Panc1 (cell line): ENCODE results near the gene RPP14. TPM values are rescaled to one million over a fixed set of nuclear protein-coding genes. Genes with fewer than 3 reads are reported as not detected.

Experiments used
- ATAC-seq: fragments of 200-7000 bp; cut with Tn5 transposase; 2 replicates; pipeline ENCODE4 v1.9.1; 2020; ENCODE audit warnings: mild to moderate bottlenecking, moderate library complexity
- BruUV-seq: library from RNA; stranded (reverse); fragments of 400-500 nt; replicated peaks from 2 replicates; lab custom pipeline; 2021; lab: Mats Ljungman, UMichigan
- CTCF ChIA-PET: fragments of 300-600 bp; sonication (Branson Sonifier 250); formaldehyde crosslinking; loops from one replicate; lab custom pipeline; 2022; ENCODE audit warnings: antibody characterized with exemption; lab: Charles Lee
- POLR2A ChIA-PET: fragments of 300-600 bp; sonication (Branson Sonifier 250); formaldehyde crosslinking; loops from one replicate; lab custom pipeline; 2022; ENCODE audit warnings: antibody characterized with exemption; lab: Charles Lee
- DNase-seq: peaks from one replicate; pipeline ENCODE4 v3.0.0-alpha.2; 2010; ENCODE audit warnings: low read depth, low spot score
- H3K27ac ChIP-seq: 2 replicates; pipeline ENCODE4 v1.5.1; 2011; ENCODE audit warnings: mild to moderate bottlenecking, low read length, inconsistent platforms
- H3K27me3 ChIP-seq: fragments of 200-500 bp; sonication (Bioruptor generic); 2 replicates; pipeline ENCODE4 v1.6.0; 2014; ENCODE audit warnings: low read length, inconsistent platforms; ENCODE audit not compliant: control insufficient read depth, insufficient read depth
- H3K36me3 ChIP-seq: fragments of 200-500 bp; sonication (Bioruptor generic); 2 replicates; pipeline ENCODE4 v1.5.1; 2014; ENCODE audit warnings: inconsistent platforms, mild to moderate bottlenecking, low read length, moderate library complexity; ENCODE audit not compliant: control insufficient read depth, insufficient read depth
- H3K4me1 ChIP-seq: 2 replicates; pipeline ENCODE4 v1.5.1; 2011; ENCODE audit warnings: inconsistent platforms, mild to moderate bottlenecking, low read length, moderate library complexity; ENCODE audit not compliant: control insufficient read depth, insufficient read depth
- H3K4me3 ChIP-seq, 2 experiments: 2 replicates each; pipeline ENCODE4 v1.5.1; 2011 to 2012; ENCODE audit warnings: low read depth in 2 of 2, low read length in 2 of 2, mild to moderate bottlenecking in 2 of 2, inconsistent platforms in 1 of 2, moderate library complexity in 1 of 2
- H3K9me3 ChIP-seq: fragments of 200-500 bp; sonication (Bioruptor generic); 2 replicates; pipeline ENCODE4 v1.5.1; 2014; ENCODE audit warnings: low read depth, mild to moderate bottlenecking, inconsistent platforms, low read length, moderate library complexity; ENCODE audit not compliant: control insufficient read depth, insufficient read depth
- POLR2AphosphoS5 ChIP-seq: IDR thresholded peaks from 2 replicates; pipeline ENCODE4 v1.6.1; 2012; ENCODE audit warnings: mild to moderate bottlenecking, low read depth, low read length, moderate library complexity
- SIN3A ChIP-seq: IDR thresholded peaks from 2 replicates; pipeline ENCODE4 v1.6.1; 2012; ENCODE audit warnings: low read depth, mild to moderate bottlenecking, low read length, moderate library complexity, borderline replicate concordance; ENCODE audit not compliant: insufficient read depth
- TCF7L2 ChIP-seq: IDR thresholded peaks from 2 replicates; pipeline ENCODE4 v1.6.1; 2011; ENCODE audit warnings: mild to moderate bottlenecking, low read depth, low read length, inconsistent platforms
- in situ Hi-C: cut with HindIII; loops from 2 replicates; pipeline ENCODE4 v1.10.0; 2016; ENCODE audit warnings: low sequenced_read_pairs, low pct_unique_long_range_greater_than_20kb
- intact Hi-C: fragments of 100-400 bp; cut with micrococcal nuclease; formaldehyde crosslinking; loops from one replicate; pipeline ENCODE4 v1.10.0; 2022; ENCODE audit not compliant: unreplicated experiment
- total RNA-seq: library from RNA; stranded (reverse); gene quantifications from one replicate; pipeline ENCODE4 v1.2.1, GENCODE V29; 2021; ENCODE audit not compliant: unreplicated experiment
- TF ChIP-seq, protein P1 (sequence below), 2 experiments: IDR thresholded peaks; 2 replicates each; pipeline ENCODE4 v1.6.1; 2011 to 2012; ENCODE audit warnings: low read depth in 2 of 2, control low read depth in 1 of 2, low read length in 1 of 2, mild to moderate bottlenecking in 1 of 2, moderate library complexity in 1 of 2; ENCODE audit not compliant: insufficient read depth in 1 of 2
- TF ChIP-seq, protein P2 (sequence below): fragments of 450-650 bp; IDR thresholded peaks from 2 replicates; pipeline ENCODE4 v1.5.1; 2017; ENCODE audit warnings: mild to moderate bottlenecking

The RPP14 gene
- total RNA-seq, 1 experiment from 2014 or later: 16.4 TPM

DNA sequence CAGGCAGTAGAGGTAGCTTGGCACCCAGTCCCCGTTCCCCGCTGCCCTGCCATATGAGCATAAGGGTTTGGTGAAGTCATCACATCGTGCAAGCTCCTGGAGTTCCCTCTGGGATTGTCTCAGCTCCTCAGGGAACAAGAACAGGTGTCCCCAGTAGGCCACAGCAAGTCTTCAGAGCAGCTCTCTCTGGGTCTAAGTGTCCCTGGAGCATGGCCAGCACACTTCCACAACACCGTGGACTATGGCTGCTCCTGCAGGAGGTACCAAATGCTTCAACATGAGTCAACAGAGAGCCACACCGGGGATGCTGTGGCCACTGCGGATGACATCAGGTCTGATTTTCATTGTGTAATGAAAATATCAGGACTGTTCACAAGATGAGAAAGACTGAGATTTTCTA lies 45.3 kb upstream of the RPP14 start:
- in situ Hi-C loops: no loop called here
- Histone ChIP-seq H3K9me3 (no peaks in the 10 kb centered on the region), H3K27ac (no peak overlapping the region), H3K4me3 (no peak overlapping the region), H3K4me1 (no peaks in the 10 kb centered on the region), H3K27me3 (no peaks in the 10 kb centered on the region), H3K36me3 (no peaks in the 10 kb centered on the region; the same call in 1 of the 2 replicates)
- TF ChIP-seq, protein P1, sequence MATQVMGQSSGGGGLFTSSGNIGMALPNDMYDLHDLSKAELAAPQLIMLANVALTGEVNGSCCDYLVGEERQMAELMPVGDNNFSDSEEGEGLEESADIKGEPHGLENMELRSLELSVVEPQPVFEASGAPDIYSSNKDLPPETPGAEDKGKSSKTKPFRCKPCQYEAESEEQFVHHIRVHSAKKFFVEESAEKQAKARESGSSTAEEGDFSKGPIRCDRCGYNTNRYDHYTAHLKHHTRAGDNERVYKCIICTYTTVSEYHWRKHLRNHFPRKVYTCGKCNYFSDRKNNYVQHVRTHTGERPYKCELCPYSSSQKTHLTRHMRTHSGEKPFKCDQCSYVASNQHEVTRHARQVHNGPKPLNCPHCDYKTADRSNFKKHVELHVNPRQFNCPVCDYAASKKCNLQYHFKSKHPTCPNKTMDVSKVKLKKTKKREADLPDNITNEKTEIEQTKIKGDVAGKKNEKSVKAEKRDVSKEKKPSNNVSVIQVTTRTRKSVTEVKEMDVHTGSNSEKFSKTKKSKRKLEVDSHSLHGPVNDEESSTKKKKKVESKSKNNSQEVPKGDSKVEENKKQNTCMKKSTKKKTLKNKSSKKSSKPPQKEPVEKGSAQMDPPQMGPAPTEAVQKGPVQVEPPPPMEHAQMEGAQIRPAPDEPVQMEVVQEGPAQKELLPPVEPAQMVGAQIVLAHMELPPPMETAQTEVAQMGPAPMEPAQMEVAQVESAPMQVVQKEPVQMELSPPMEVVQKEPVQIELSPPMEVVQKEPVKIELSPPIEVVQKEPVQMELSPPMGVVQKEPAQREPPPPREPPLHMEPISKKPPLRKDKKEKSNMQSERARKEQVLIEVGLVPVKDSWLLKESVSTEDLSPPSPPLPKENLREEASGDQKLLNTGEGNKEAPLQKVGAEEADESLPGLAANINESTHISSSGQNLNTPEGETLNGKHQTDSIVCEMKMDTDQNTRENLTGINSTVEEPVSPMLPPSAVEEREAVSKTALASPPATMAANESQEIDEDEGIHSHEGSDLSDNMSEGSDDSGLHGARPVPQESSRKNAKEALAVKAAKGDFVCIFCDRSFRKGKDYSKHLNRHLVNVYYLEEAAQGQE (IDR thresholded peaks at IDR 0.05; ENCODE audit: insufficient read depth in 1 of 2, low read depth in 2 of 2, low read length in 1 of 2): no peak
- TF ChIP-seq, protein P2, sequence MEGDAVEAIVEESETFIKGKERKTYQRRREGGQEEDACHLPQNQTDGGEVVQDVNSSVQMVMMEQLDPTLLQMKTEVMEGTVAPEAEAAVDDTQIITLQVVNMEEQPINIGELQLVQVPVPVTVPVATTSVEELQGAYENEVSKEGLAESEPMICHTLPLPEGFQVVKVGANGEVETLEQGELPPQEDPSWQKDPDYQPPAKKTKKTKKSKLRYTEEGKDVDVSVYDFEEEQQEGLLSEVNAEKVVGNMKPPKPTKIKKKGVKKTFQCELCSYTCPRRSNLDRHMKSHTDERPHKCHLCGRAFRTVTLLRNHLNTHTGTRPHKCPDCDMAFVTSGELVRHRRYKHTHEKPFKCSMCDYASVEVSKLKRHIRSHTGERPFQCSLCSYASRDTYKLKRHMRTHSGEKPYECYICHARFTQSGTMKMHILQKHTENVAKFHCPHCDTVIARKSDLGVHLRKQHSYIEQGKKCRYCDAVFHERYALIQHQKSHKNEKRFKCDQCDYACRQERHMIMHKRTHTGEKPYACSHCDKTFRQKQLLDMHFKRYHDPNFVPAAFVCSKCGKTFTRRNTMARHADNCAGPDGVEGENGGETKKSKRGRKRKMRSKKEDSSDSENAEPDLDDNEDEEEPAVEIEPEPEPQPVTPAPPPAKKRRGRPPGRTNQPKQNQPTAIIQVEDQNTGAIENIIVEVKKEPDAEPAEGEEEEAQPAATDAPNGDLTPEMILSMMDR: no peak
- TF ChIP-seq POLR2AphosphoS5 (no peak), SIN3A (no peak), TCF7L2 (no peak)
- DNase-seq: peak; percentile 10
- ChIA-PET CTCF (no interaction called here), POLR2A (no interaction called here)
- peak; percentile 45; the same call in 1 of the 2 replicates for ATAC-seq
- BruUV-seq: no TSS peak
- intact Hi-C loops: no loop called here

DNA sequence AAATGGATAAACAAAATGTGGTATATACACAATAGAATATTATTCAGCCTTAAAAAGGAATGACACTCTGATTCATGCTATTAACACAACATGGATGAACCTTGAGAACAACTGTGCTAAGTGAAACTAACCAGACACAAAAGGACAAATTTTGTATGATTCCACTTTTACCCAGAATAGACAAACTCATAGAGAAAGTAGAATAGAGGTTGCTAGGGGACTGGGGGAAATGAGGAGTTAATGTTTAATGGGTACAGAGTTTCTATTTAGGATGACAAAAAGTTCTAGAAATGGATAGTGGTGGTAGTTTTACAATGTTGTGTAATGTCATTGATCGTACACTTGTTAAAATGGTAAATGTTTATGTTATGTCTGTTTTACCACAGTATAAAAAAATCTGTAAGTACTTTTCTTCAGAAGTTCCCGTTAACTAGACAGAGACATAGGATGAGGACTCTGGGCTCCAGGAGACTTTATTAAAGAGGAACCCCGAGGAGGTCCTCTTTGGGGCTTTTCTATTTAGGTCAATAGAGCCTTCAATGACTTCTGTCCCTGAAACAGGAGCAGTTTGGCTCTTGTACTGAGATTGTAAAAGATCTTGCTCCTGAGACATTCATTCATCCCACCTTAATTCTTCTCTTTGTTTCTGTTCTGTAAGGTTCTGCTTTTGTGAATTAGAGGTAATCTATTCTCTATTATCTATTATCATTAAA lies 43.9 kb upstream of the RPP14 start:
- BruUV-seq: no TSS peak
- Histone ChIP-seq H3K27me3 (no peaks in the 10 kb centered on the region), H3K4me3 (no peak overlapping the region), H3K36me3 (no peaks in the 10 kb centered on the region; the same call in 1 of the 2 replicates), H3K27ac (no peak overlapping the region), H3K4me1 (no peaks in the 10 kb centered on the region), H3K9me3 (no peaks in the 10 kb centered on the region)
- ATAC-seq (no peak), DNase-seq (no peak)
- no peak for TF ChIP-seq POLR2AphosphoS5
- TF ChIP-seq SIN3A: no peak
- TF ChIP-seq, protein P1 (IDR thresholded peaks at IDR 0.05; ENCODE audit: insufficient read depth in 1 of 2, low read depth in 2 of 2, low read length in 1 of 2): no peak
- TF ChIP-seq, protein P2: no peak
- no peak for TF ChIP-seq TCF7L2
- in situ Hi-C loops (no loop called here), intact Hi-C loops (no loop called here)
- POLR2A ChIA-PET: no interaction called here
- CTCF ChIA-PET: no interaction called here
